ENCODE data around the gene KRTAP4-5. TPM values are rescaled to one million over a fixed set of nuclear protein-coding genes. Genes with fewer than 3 reads are reported as not detected.
"Not testable (repeated sequence)": the region's sequence is repeated elsewhere in the genome, so short reads cannot be mapped to it uniquely, and the experiment has no call there.

Gene KRTAP4-5
- total and polyA plus RNA-seq, 9 donors, result not detected

DNA sequence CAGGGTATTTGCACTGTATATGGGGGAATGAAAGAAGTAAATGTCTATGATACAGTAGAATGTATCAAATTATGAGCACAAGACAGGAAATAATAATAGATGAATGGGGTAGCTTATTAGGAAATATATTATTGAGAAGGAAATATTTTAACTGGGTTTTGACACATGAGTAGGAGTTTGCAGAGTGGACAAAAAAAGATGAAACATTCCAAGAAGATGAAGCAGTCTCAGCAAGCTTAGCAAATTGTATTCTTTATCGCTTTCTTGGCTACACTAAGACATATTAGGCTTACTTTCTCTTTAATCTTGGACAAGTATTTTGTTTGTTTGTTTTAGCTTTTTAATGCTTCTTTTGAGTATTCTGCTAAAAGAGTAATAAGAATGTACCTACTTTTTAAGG, 45.7 kb downstream of the KRTAP4-5 start:
- Histone ChIP-seq H3K27me3 (no peaks in the 10 kb centered on the region), H3K9me3 (no peaks in the 10 kb centered on the region), H3K36me3 (no peaks in the 10 kb centered on the region), H3K4me1 (ENCODE audit: insufficient read depth) (no peaks in the 10 kb centered on the region), H3K27ac (no peak overlapping the region), H3K4me3 (no peak overlapping the region)
- no peak for DNase-seq
- WGBS, 3 donors, result 78 to 91% (median 83%) methylated on average over 1 of the region's 1 CpG
- TF ChIP-seq EP300 (IDR thresholded peaks at IDR 0.05) (no peak), POLR2A (IDR thresholded peaks at IDR 0.05) (no peak), CTCF (IDR thresholded peaks at IDR 0.05) (no peak)
- intact Hi-C loops (cut with DNase I), result loop anchor here in 1 of 4 donors (5.0 kb wide), 1 partner anchor 63 kb away; the partner anchor contains the start of gene KRTAP4-3

GRCh38 chr17:41101586-41102259, 47.9 kb downstream of the KRTAP4-5 start, which contains the start of gene KRTAP4-16:
Gene KRTAP4-16, minus strand, starts transcription at chr17:41102209. Its CDS starts 0 bp downstream, at chr17:41102209.
- no peak for TF ChIP-seq POLR2A (IDR thresholded peaks at IDR 0.05)
- TF ChIP-seq CTCF (IDR thresholded peaks at IDR 0.05), result no peak
- TF ChIP-seq EP300 (IDR thresholded peaks at IDR 0.05), result no peak
- Histone ChIP-seq H3K27me3 (no peaks in the 10 kb centered on the region), H3K4me1 (ENCODE audit: insufficient read depth) (no peaks in the 10 kb centered on the region), H3K9me3 (no peaks in the 10 kb centered on the region), H3K27ac (no peak within 1 kb of the TSS), H3K36me3 (no peaks in the 10 kb centered on the region), H3K4me3 (no peak within 1 kb of the TSS)
- no peak for DNase-seq
- intact Hi-C loops (cut with DNase I), result loop anchor here in 1 of 4 donors (5.0 kb wide), 1 partner anchor 66 kb away; the partner anchor contains the start of gene KRTAP4-3
- WGBS, 3 donors, result 33 to 46% (median 39%) methylated on average over 9 to 10 of the region's 10 CpGs

DNA sequence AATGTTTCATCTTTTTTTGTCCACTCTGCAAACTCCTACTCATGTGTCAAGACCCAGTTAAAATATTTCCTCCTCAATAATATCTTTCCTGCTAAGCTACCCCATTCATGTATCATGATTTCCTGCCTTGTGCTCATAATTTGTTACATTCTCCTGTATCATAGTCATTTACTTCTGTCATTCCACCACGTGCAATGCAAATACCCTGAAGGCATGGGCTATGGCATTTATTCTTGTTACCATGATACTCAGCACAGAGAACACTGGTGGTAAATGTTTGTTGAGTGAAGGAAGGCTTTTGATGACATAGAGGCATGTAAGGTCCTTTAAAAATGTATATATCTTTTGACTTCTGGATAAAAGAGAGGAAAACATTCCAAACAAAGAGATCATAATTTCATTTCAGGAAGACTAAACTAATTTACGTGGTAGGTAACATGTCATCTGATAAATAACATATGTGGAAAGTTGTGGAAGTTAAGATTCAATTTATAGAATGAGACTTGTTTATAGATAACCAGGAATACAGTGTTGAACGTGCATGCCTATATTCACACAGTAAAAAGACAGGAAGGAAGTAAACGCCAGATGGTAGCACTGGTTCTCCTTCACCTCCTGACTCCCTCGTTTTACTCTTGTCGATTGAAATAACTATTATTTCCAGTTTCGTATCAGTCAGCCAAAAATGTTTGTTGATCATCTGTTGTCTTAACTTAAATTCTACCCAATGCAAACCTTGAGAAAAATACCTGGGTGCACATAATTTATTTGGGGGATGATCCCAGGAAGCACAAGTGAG, 49.7 kb downstream of the KRTAP4-5 start:
- DNase-seq; H3K4me1 ChIP-seq (ENCODE audit: insufficient read depth); H3K27ac ChIP-seq; H3K9me3 ChIP-seq; H3K36me3 ChIP-seq; H3K4me3 ChIP-seq; H3K27me3 ChIP-seq: not testable (repeated sequence)
- WGBS, 3 donors, result 47 to 65% (median 57%) methylated on average over 7 of the region's 7 CpGs
- intact Hi-C loops (cut with DNase I), result loop anchor here in 1 of 4 donors (5.0 kb wide), 1 partner anchor 67 kb away; the partner anchor contains the start of gene KRTAP4-3

Small RNA genes within 50 kb of the gene (small RNA-seq; reads per million reads assigned to genes)
- not detected for gene KRTAP4-17P

Other genes with a start within 250 kb of the KRTAP4-5 start
Only the 30 nearest of the 40 such genes appear.
- not detected for gene KRTAP3-2, start 149.9 kb downstream of the KRTAP4-5 start, total RNA-seq
- gene KRTAP3-2, start 149.9 kb downstream of the KRTAP4-5 start, polyA plus RNA-seq, result not detected
- not detected for gene KRTAP3-1, start 140.7 kb downstream of the KRTAP4-5 start, total RNA-seq
- not detected for gene KRTAP3-1, start 140.7 kb downstream of the KRTAP4-5 start, polyA plus RNA-seq
- gene KRTAP1-5, start 122.6 kb downstream of the KRTAP4-5 start, total RNA-seq, result not detected
- under 1 TPM in 1 of 2 donors, not detected in 1; 0.06 TPM for gene KRTAP1-5, start 122.6 kb downstream of the KRTAP4-5 start, polyA plus RNA-seq
- gene KRTAP1-4, start 119.6 kb downstream of the KRTAP4-5 start, total RNA-seq, result not detected
- gene KRTAP1-4, start 119.6 kb downstream of the KRTAP4-5 start, polyA plus RNA-seq, result not detected
- gene KRTAP1-3, start 115.0 kb downstream of the KRTAP4-5 start, total RNA-seq, result not detected
- not detected for gene KRTAP1-3, start 115.0 kb downstream of the KRTAP4-5 start, polyA plus RNA-seq
- not detected for gene KRTAP1-1, start 108.4 kb downstream of the KRTAP4-5 start, total RNA-seq
- not detected for gene KRTAP1-1, start 108.4 kb downstream of the KRTAP4-5 start, polyA plus RNA-seq
- not detected for gene KRTAP2-1, start 102.5 kb downstream of the KRTAP4-5 start, total RNA-seq
- gene KRTAP2-1, start 102.5 kb downstream of the KRTAP4-5 start, polyA plus RNA-seq, result not detected
- not detected for gene KRTAP2-2, start 94.6 kb downstream of the KRTAP4-5 start, total RNA-seq
- gene KRTAP2-2, start 94.6 kb downstream of the KRTAP4-5 start, polyA plus RNA-seq, result not detected
- gene KRTAP2-3, start 89.7 kb downstream of the KRTAP4-5 start, total RNA-seq, result not detected
- not detected for gene KRTAP2-3, start 89.7 kb downstream of the KRTAP4-5 start, polyA plus RNA-seq
- gene KRTAP2-4, start 83.9 kb downstream of the KRTAP4-5 start, total RNA-seq, result not detected
- not detected for gene KRTAP2-4, start 83.9 kb downstream of the KRTAP4-5 start, polyA plus RNA-seq
- gene KRTAP4-7, start 65.7 kb downstream of the KRTAP4-5 start, total RNA-seq, result not detected
- gene KRTAP4-7, start 65.7 kb downstream of the KRTAP4-5 start, polyA plus RNA-seq, result not detected
- not detected for gene KRTAP4-8, start 51.7 kb downstream of the KRTAP4-5 start, total RNA-seq
- gene KRTAP4-8, start 51.7 kb downstream of the KRTAP4-5 start, polyA plus RNA-seq, result not detected
- gene KRTAP4-16, start 47.6 kb downstream of the KRTAP4-5 start, total RNA-seq, result not detected
- gene KRTAP4-16, start 47.6 kb downstream of the KRTAP4-5 start, polyA plus RNA-seq, result not detected
- gene KRTAP4-9, start 44.4 kb downstream of the KRTAP4-5 start, total RNA-seq, result not detected
- not detected for gene KRTAP4-9, start 44.4 kb downstream of the KRTAP4-5 start, polyA plus RNA-seq
- gene KRTAP4-11, start 31.5 kb downstream of the KRTAP4-5 start, total RNA-seq, result not detected
- gene KRTAP4-11, start 31.5 kb downstream of the KRTAP4-5 start, polyA plus RNA-seq, result not detected
- not detected for gene KRTAP4-12, start 25.6 kb downstream of the KRTAP4-5 start, total RNA-seq
- gene KRTAP4-12, start 25.6 kb downstream of the KRTAP4-5 start, polyA plus RNA-seq, result not detected
- not detected for gene KRTAP4-6, start 9.3 kb downstream of the KRTAP4-5 start, total RNA-seq
- not detected for gene KRTAP4-6, start 9.3 kb downstream of the KRTAP4-5 start, polyA plus RNA-seq
- not detected for gene KRTAP4-4, start 10.9 kb upstream of the KRTAP4-5 start, total RNA-seq
- gene KRTAP4-4, start 10.9 kb upstream of the KRTAP4-5 start, polyA plus RNA-seq, result not detected
- not detected for gene KRTAP4-3, start 18.4 kb upstream of the KRTAP4-5 start, total RNA-seq
- not detected for gene KRTAP4-3, start 18.4 kb upstream of the KRTAP4-5 start, polyA plus RNA-seq
- gene KRTAP4-2, start 28.4 kb upstream of the KRTAP4-5 start, total RNA-seq, result not detected
- not detected for gene KRTAP4-2, start 28.4 kb upstream of the KRTAP4-5 start, polyA plus RNA-seq
- not detected for gene KRTAP4-1, start 35.1 kb upstream of the KRTAP4-5 start, total RNA-seq
- not detected for gene KRTAP4-1, start 35.1 kb upstream of the KRTAP4-5 start, polyA plus RNA-seq
- gene KRTAP9-1, start 40.1 kb upstream of the KRTAP4-5 start, total RNA-seq, result not detected
- gene KRTAP9-1, start 40.1 kb upstream of the KRTAP4-5 start, polyA plus RNA-seq, result not detected
- not detected for gene KRTAP9-2, start 76.8 kb upstream of the KRTAP4-5 start, total RNA-seq
- gene KRTAP9-2, start 76.8 kb upstream of the KRTAP4-5 start, polyA plus RNA-seq, result not detected
- gene KRTAP9-3, start 82.6 kb upstream of the KRTAP4-5 start, total RNA-seq, result not detected
- not detected for gene KRTAP9-3, start 82.6 kb upstream of the KRTAP4-5 start, polyA plus RNA-seq
- gene KRTAP9-8, start 88.2 kb upstream of the KRTAP4-5 start, total RNA-seq, result not detected
- not detected for gene KRTAP9-8, start 88.2 kb upstream of the KRTAP4-5 start, polyA plus RNA-seq
- gene KRTAP9-4, start 99.9 kb upstream of the KRTAP4-5 start, total RNA-seq, result not detected
- not detected for gene KRTAP9-4, start 99.9 kb upstream of the KRTAP4-5 start, polyA plus RNA-seq
- gene KRTAP9-9, start 105.6 kb upstream of the KRTAP4-5 start, total RNA-seq, result not detected
- gene KRTAP9-9, start 105.6 kb upstream of the KRTAP4-5 start, polyA plus RNA-seq, result not detected
- not detected for gene KRTAP9-6, start 115.6 kb upstream of the KRTAP4-5 start, total RNA-seq
- not detected for gene KRTAP9-6, start 115.6 kb upstream of the KRTAP4-5 start, polyA plus RNA-seq
- not detected for gene KRTAP9-7, start 125.9 kb upstream of the KRTAP4-5 start, total RNA-seq
- gene KRTAP9-7, start 125.9 kb upstream of the KRTAP4-5 start, polyA plus RNA-seq, result not detected
- gene KRTAP29-1, start 153.0 kb upstream of the KRTAP4-5 start, total RNA-seq, result not detected
- not detected for gene KRTAP29-1, start 153.0 kb upstream of the KRTAP4-5 start, polyA plus RNA-seq